ENCODE results near the gene PLEKHB2. TPM values are rescaled to one million over a fixed set of nuclear protein-coding genes. Genes with fewer than 3 reads are reported as not detected.

The PLEKHB2 gene
- total RNA-seq, 1 experiment from 2014 or later, result 55.9 TPM

DNA sequence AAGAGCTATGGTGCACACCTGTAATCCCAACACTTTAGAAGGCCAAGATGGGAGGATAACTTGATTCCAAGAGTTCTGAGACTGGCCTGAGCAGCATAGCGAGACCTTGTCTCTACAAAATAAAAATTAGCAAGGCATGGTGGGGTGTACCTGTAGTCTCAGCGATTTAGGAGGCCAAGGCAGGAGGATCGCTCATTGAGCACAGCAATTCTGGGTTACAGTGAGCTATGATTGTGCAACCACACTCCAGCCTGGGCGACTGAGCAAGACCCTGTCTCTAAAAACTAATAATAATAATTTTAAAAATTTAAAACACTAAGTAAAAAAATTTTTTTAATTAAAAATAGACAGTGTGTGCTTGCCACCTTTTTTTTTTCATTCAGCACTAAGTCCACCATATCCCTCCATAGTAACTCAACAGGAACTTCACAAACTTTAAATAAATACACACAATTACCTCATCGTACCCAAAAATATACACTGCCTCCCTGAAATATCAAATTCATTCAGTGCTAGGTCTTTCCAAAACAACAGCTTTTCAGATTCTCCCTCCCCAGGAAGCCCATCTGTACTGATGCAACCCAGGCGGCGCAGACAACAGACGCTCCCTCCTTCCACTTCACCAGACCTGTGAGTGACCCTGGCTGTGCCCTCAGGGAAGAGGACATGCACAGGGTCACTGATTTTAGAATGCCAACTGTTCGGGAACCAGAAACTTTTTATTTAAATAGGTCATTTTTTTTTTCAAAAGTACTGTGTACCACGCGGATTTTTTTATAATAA is 41.4 kb upstream of the PLEKHB2 start:
- Histone ChIP-seq H4K91ac (ENCODE audit: insufficient read length, low read depth, low read length) (no peak overlapping the region), H3K9ac (ENCODE audit: extremely low read depth, insufficient read length, low read length) (no peak overlapping the region), H3T11ph (ENCODE audit: low read length) (no peak overlapping the region), H2AK5ac (ENCODE audit: insufficient read length, low read length) (no peak overlapping the region), H3K4me2 (ENCODE audit: insufficient read depth, insufficient read length, low read length) (no peak overlapping the region), H2BK15ac (ENCODE audit: low read depth, low read length) (no peak overlapping the region), H4K20me1 (ENCODE audit: control insufficient read depth, insufficient read depth, insufficient read length) (no peaks in the 10 kb centered on the region), H3K4me1 (ENCODE audit: insufficient read depth, low read length) (no peaks in the 10 kb centered on the region), H3K27me3 (ENCODE audit: insufficient read depth, low read length) (no peaks in the 10 kb centered on the region), H3K4ac (ENCODE audit: low read depth, low read length) (no peak overlapping the region), H2BK5ac (ENCODE audit: insufficient read length, low read length) (no peak overlapping the region), H3K27ac (ENCODE audit: insufficient read length, low read depth, low read length) (no peak overlapping the region), H3K14ac (ENCODE audit: insufficient read depth, low read length) (no peak overlapping the region), H4K5ac (ENCODE audit: insufficient read length, low read depth, low read length) (no peak overlapping the region), H2BK120ac (ENCODE audit: low read depth, low read length, poor library complexity, severe bottlenecking) (no peak overlapping the region), H2AFZ (ENCODE audit: low read length) (no peak overlapping the region), H3K79me2 (ENCODE audit: insufficient read depth, low read length) (peaks cover 42% of the 10 kb centered on the region; the same call in 1 of the 2 replicates), H3K23me2 (ENCODE audit: insufficient read length, low read depth, low read length, poor library complexity, severe bottlenecking) (no peaks in the 10 kb centered on the region), H3K18ac (ENCODE audit: insufficient read length, low read depth, low read length) (no peak overlapping the region), H3K79me1 (ENCODE audit: insufficient read depth, low read depth, low read length, poor library complexity, severe bottlenecking) (peaks cover 8% of the 10 kb centered on the region), H4K8ac (replicated peaks; ENCODE audit: insufficient read length, low read depth, low read length) (no peak overlapping the region), H3K9me3 (ENCODE audit: control insufficient read depth, low read depth, low read length) (no peaks in the 10 kb centered on the region), H2BK20ac (ENCODE audit: low read depth, low read length, poor library complexity, severe bottlenecking) (no peak overlapping the region), H3K23ac (ENCODE audit: insufficient read length, low read depth, low read length) (no peak overlapping the region), H3K56ac (ENCODE audit: insufficient read length, low read depth, low read length) (no peak overlapping the region), H2BK12ac (ENCODE audit: insufficient read length, low read depth, low read length) (no peak overlapping the region)
- Mint-ChIP-seq H3K9me3 (no peaks in the 10 kb centered on the region), H3K36me3 (ENCODE audit: insufficient read depth in 1 of 3, low read depth in 3 of 3) (peaks cover 27 to 81% (median 61%) of the 10 kb centered on the region in 3 experiments), H3K27me3 (ENCODE audit: low read depth) (no peaks in the 10 kb centered on the region), H3K4me3 (no peak overlapping the region), H3K27ac (peak overlapping the region; percentile 2 to 89 (median 77); a peak in 5 of 7 replicates), H3K4me1 (peaks cover 15% of the 10 kb centered on the region in 2 experiments; a peak in 3 of 4 replicates)
- TF ChIP-seq, protein P1, sequence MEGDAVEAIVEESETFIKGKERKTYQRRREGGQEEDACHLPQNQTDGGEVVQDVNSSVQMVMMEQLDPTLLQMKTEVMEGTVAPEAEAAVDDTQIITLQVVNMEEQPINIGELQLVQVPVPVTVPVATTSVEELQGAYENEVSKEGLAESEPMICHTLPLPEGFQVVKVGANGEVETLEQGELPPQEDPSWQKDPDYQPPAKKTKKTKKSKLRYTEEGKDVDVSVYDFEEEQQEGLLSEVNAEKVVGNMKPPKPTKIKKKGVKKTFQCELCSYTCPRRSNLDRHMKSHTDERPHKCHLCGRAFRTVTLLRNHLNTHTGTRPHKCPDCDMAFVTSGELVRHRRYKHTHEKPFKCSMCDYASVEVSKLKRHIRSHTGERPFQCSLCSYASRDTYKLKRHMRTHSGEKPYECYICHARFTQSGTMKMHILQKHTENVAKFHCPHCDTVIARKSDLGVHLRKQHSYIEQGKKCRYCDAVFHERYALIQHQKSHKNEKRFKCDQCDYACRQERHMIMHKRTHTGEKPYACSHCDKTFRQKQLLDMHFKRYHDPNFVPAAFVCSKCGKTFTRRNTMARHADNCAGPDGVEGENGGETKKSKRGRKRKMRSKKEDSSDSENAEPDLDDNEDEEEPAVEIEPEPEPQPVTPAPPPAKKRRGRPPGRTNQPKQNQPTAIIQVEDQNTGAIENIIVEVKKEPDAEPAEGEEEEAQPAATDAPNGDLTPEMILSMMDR (conservative IDR thresholded peaks at IDR 0.05), result no peak
- 100% methylated on average over 1 of the region's 11 CpGs for WGBS (ENCODE audit: extremely low coverage, insufficient read length, low lambda C conversion rate)
- DNase-seq, result no peak
